H1 (cell line): Measurements from ENCODE around the gene EPS8L1. TPM values are rescaled to one million over a fixed set of nuclear protein-coding genes. Genes with fewer than 3 reads are reported as not detected.

ENCODE experiments used
- CTCF ChIA-PET: fragments of 300-600 bp; sonication (Branson Sonifier 250); formaldehyde crosslinking; loops from one replicate; lab custom pipeline; 2021; ENCODE audit not compliant: partially characterized antibody; lab: Charles Lee
- POLR2A ChIA-PET: fragments of 300-600 bp; sonication (Branson Sonifier 250); formaldehyde crosslinking; loops from one replicate; lab custom pipeline; 2021; ENCODE audit warnings: inconsistent platforms; ENCODE audit not compliant: partially characterized antibody; lab: Charles Lee
- DNase-seq, 2 experiments: peaks; one replicate each; pipeline versions ENCODE4 v3.0.0 to v3.0.0-alpha.2; 2010 to 2022; ENCODE audit warnings: low spot score in 2 of 2, low read depth in 1 of 2, mixed read lengths in 1 of 2
- FAIRE-seq: peaks from 2 replicates; lab custom pipeline; 2011; peaks lifted over from hg19 to GRCh38; lab: Jason Lieb, UNC
- H2AFZ ChIP-seq: 2 replicates; pipeline ENCODE4 v1.8.1; 2012; ENCODE audit warnings: low read length, inconsistent platforms
- H2AK5ac ChIP-seq: 2 replicates; pipeline ENCODE4 v1.6.1; 2013; ENCODE audit warnings: low read depth, low read length
- H2BK120ac ChIP-seq: replicated peaks from 2 replicates; pipeline ENCODE3; 2013; ENCODE audit warnings: low read depth, low read length, inconsistent platforms
- H2BK12ac ChIP-seq: 2 replicates; pipeline ENCODE4 v1.6.1; 2013; ENCODE audit warnings: low read depth, low read length
- H2BK15ac ChIP-seq: 2 replicates; pipeline ENCODE4 v1.6.1; 2013; ENCODE audit warnings: low read length
- H2BK20ac ChIP-seq: 2 replicates; pipeline ENCODE4 v1.6.1; 2013; ENCODE audit warnings: low read length
- H2BK5ac ChIP-seq: 2 replicates; pipeline ENCODE4 v1.6.1; 2013; ENCODE audit warnings: low read depth, low read length
- H3K14ac ChIP-seq: 2 replicates; pipeline ENCODE4 v1.6.1; 2013; ENCODE audit warnings: inconsistent platforms; ENCODE audit not compliant: insufficient read length
- H3K18ac ChIP-seq: 2 replicates; pipeline ENCODE4 v1.6.1; 2013; ENCODE audit warnings: low read length; ENCODE audit errors: extremely low read depth
- H3K23ac ChIP-seq: 2 replicates; pipeline ENCODE4 v1.6.1; 2013; ENCODE audit warnings: inconsistent platforms; ENCODE audit not compliant: insufficient read length
- H3K23me2 ChIP-seq: 2 replicates; pipeline ENCODE4 v1.6.1; 2013; ENCODE audit warnings: low read depth, low read length
- H3K27ac ChIP-seq: 2 replicates; pipeline ENCODE4 v1.6.1; 2011; ENCODE audit warnings: low read depth, low read length, inconsistent platforms
- H3K27me3 ChIP-seq, 4 experiments: replicated peaks in 1 of 4; 1 replicate in 1 of 4; 2 replicates in 3 of 4; pipeline versions ENCODE4 v1.6.1 to v1.8.1; 2011 to 2013; ENCODE audit warnings: low read length in 3 of 4, mild to moderate bottlenecking in 3 of 4, inconsistent platforms in 2 of 4, mixed read lengths in 2 of 4, moderate library complexity in 1 of 4; ENCODE audit not compliant: control insufficient read depth in 3 of 4, insufficient read depth in 3 of 4; ENCODE audit errors: extremely low read depth in 1 of 4
- H3K36me3 ChIP-seq, 4 experiments: 2 replicates each; pipeline versions ENCODE4 v1.6.1 to v1.8.1; 2011 to 2013; ENCODE audit warnings: mild to moderate bottlenecking in 4 of 4, low read length in 3 of 4, moderate library complexity in 2 of 4, control low read depth in 1 of 4, inconsistent platforms in 1 of 4; ENCODE audit not compliant: insufficient read depth in 4 of 4, control insufficient read depth in 2 of 4
- H3K4ac ChIP-seq: replicated peaks from 2 replicates; pipeline ENCODE3; 2013; ENCODE audit warnings: low read length, low read depth, mixed read lengths, inconsistent platforms; ENCODE audit not compliant: insufficient read length
- H3K4me1 ChIP-seq, 4 experiments: replicated peaks in 1 of 4; 1 replicate in 1 of 4; 2 replicates in 3 of 4; pipeline versions ENCODE4 v1.6.1 to v1.8.1; 2011 to 2013; ENCODE audit warnings: low read length in 3 of 4, inconsistent platforms in 2 of 4, mixed read lengths in 1 of 4; ENCODE audit not compliant: insufficient read depth in 4 of 4, control insufficient read depth in 3 of 4
- H3K4me2 ChIP-seq, 2 experiments: 2 replicates each; pipeline versions ENCODE4 v1.6.1 to v1.8.1; 2011 to 2013; ENCODE audit warnings: low read depth in 2 of 2, low read length in 2 of 2, control low read depth in 1 of 2, inconsistent platforms in 1 of 2, mild to moderate bottlenecking in 1 of 2; ENCODE audit not compliant: insufficient read depth in 1 of 2
- H3K4me3 ChIP-seq, 4 experiments: fragments of 200-600, 300-600 bp in 1 of 4; sonication (generic), shearing (Covaris generic), sonication (Bioruptor Twin) in 1 of 4; 2 replicates each; pipeline versions ENCODE4 v1.5.1 to v1.8.1; 2011 to 2016; ENCODE audit warnings: low read length in 4 of 4, low read depth in 3 of 4, control low read depth in 2 of 4, inconsistent platforms in 2 of 4, mild to moderate bottlenecking in 2 of 4, mixed read lengths in 1 of 4, moderate library complexity in 1 of 4; ENCODE audit not compliant: insufficient read depth in 2 of 4; ENCODE audit errors: extremely low read depth in 1 of 4
- H3K56ac ChIP-seq: replicated peaks from 2 replicates; pipeline ENCODE3; 2013; ENCODE audit warnings: low read depth, mild to moderate bottlenecking, mixed read lengths, low read length, inconsistent platforms; ENCODE audit not compliant: insufficient read length
- H3K79me1 ChIP-seq: 2 replicates; pipeline ENCODE4 v1.6.1; 2013; ENCODE audit warnings: low read depth, low read length, control low read depth
- H3K79me2 ChIP-seq, 2 experiments: 2 replicates each; pipeline versions ENCODE4 v1.6.1 to v1.8.1; 2012 to 2013; ENCODE audit warnings: low read length in 2 of 2, mild to moderate bottlenecking in 2 of 2, inconsistent platforms in 1 of 2; ENCODE audit not compliant: insufficient read depth in 2 of 2, control insufficient read depth in 1 of 2
- H3K9ac ChIP-seq, 4 experiments: replicated peaks in 1 of 4; 1 replicate in 1 of 4; 2 replicates in 3 of 4; pipeline versions ENCODE4 v1.6.1 to v1.8.1; 2011 to 2013; ENCODE audit warnings: low read depth in 3 of 4, low read length in 3 of 4, control low read depth in 2 of 4, mild to moderate bottlenecking in 2 of 4, moderate library complexity in 2 of 4, inconsistent platforms in 1 of 4; ENCODE audit errors: extremely low read depth in 1 of 4
- H3K9me3 ChIP-seq, 2 experiments: 2 replicates each; pipeline versions ENCODE4 v1.6.1 to v1.8.1; 2012 to 2013; ENCODE audit warnings: mild to moderate bottlenecking in 2 of 2, moderate library complexity in 2 of 2, control low read depth in 1 of 2, inconsistent platforms in 1 of 2, low read depth in 1 of 2, low read length in 1 of 2, mixed read lengths in 1 of 2; ENCODE audit not compliant: insufficient read depth in 2 of 2
- H4K20me1 ChIP-seq, 2 experiments: replicated peaks in 1 of 2; 2 replicates each; pipeline versions ENCODE3 to v1.8.1; 2011 to 2013; ENCODE audit warnings: inconsistent platforms in 2 of 2, low read length in 2 of 2, mild to moderate bottlenecking in 1 of 2; ENCODE audit not compliant: insufficient read depth in 2 of 2, control insufficient read depth in 1 of 2
- H4K5ac ChIP-seq: 2 replicates; pipeline ENCODE4 v1.6.1; 2013; ENCODE audit warnings: low read length, low read depth, mixed read lengths, inconsistent platforms; ENCODE audit not compliant: insufficient read length
- H4K8ac ChIP-seq: 2 replicates; pipeline ENCODE4 v1.8.0; 2013; ENCODE audit warnings: mild to moderate bottlenecking, moderate library complexity, low read length, inconsistent platforms; ENCODE audit not compliant: insufficient read depth; ENCODE audit errors: extremely low read depth
- H4K91ac ChIP-seq: replicated peaks from 2 replicates; pipeline ENCODE3; 2013; ENCODE audit warnings: low read length, mixed read lengths, inconsistent platforms; ENCODE audit not compliant: insufficient read length
- JUN ChIP-seq: IDR thresholded peaks from 2 replicates; pipeline ENCODE4 v1.6.1; 2011; ENCODE audit warnings: low read depth, mild to moderate bottlenecking, improper control_type of control experiment, low read length
- MAFK ChIP-seq: IDR thresholded peaks from 2 replicates; pipeline ENCODE4 v1.6.1; 2012; ENCODE audit warnings: low read depth, mild to moderate bottlenecking, improper control_type of control experiment, low read length
- RNF2 ChIP-seq: fragments of 200-900, 300-1000 bp; sonication (generic); IDR thresholded peaks from 2 replicates; pipeline ENCODE4 v1.7.1; 2016; ENCODE audit warnings: borderline replicate concordance, low read depth, mild to moderate bottlenecking, antibody characterized with exemption, low read length; ENCODE audit not compliant: poor library complexity, severe bottlenecking; ENCODE audit errors: missing control alignments
- whole genome bisulfite sequencing, 2 experiments: shearing (Covaris generic) in 1 of 2; methylation state at CpG; one replicate each; pipeline versions ENCODE4 v1.1.6 to v1.1.7; 2013 to 2015; ENCODE audit warnings: low lambda C conversion rate in 2 of 2, mixed read lengths in 2 of 2, inconsistent platforms in 1 of 2, low coverage in 1 of 2, missing lambda C conversion rate in 1 of 2; ENCODE audit not compliant: insufficient replicate concordance in 2 of 2, insufficient coverage in 1 of 2, insufficient read length in 1 of 2; ENCODE audit errors: extremely low coverage in 1 of 2, missing lambda C conversion rate in 1 of 2; 5-methylcytosine and 5-hydroxymethylcytosine counted together
- polyA plus RNA-seq, 7 experiments: library from polyadenylated mRNA; depleted of rRNA in 3 of 7; stranded (reverse) in 5 of 7; unstranded in 2 of 7; fragments of >200 nt in 5 of 7; fragments of 200-250 nt in 2 of 7; gene quantifications; 1 replicate in 5 of 7; 2 replicates in 1 of 7; 4 replicates in 1 of 7; pipeline versions ENCODE4 v1.2.1 to v1.2.3, GENCODE V29; 2011 to 2013; ENCODE audit warnings: missing spikeins in 2 of 7, mixed read lengths in 2 of 7
- total RNA-seq: library from RNA; stranded (reverse); fragmentation: NEBNext Ultra II Directional; extraction: Animal tissue kit (Norgen Biotek cat#: 25700); gene quantifications from 2 replicates; pipeline ENCODE4 v1.2.1, GENCODE V29; 2021

EPS8L1 gene
- total and polyA plus RNA-seq, 2 of the 8 experiments (the other 6 are each of a cell fraction or from before 2014, with no cell fraction given), result 19.8 to 30.2 TPM

DNA sequence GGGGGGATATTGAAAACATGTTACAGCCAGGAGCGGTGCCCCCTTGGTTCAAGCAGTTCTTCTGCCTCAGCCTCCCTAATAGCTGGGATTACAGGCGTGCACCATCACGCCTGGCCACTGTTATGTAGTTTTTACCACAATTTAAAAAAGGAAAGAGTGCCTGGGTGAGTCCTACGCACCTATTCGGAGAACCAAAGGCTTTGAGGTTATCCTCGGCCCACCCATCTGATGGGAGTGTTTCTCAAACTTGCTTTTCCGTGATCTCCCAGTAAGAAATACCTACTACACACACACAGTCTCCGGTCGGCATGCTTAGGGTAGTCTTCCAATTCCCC lies 33.4 kb upstream of the EPS8L1 start:
- Histone ChIP-seq H3K27me3 (no peaks in the 10 kb centered on the region; a peak in 1 of 7 replicates), H3K23ac (no peak overlapping the region), H3K18ac (no peak overlapping the region), H3K14ac (no peak overlapping the region), H3K4me3 (no peak overlapping the region), H2BK12ac (no peak overlapping the region), H4K20me1 (peaks cover 3 to 6% of the 10 kb centered on the region in 2 experiments), H2BK20ac (no peak overlapping the region), H3K79me2 (no peaks in the 10 kb centered on the region), H3K4me1 (peaks cover 0 to 3% (median 0%) of the 10 kb centered on the region in 4 experiments; a peak in 2 of 7 replicates), H3K27ac (no peak overlapping the region), H2BK15ac (no peak overlapping the region), H3K4ac (no peak overlapping the region), H2AK5ac (no peak overlapping the region), H3K23me2 (no peaks in the 10 kb centered on the region), H2BK5ac (no peak overlapping the region; the same call in 1 of the 2 replicates), H3K4me2 (no peak overlapping the region), H3K36me3 (peaks cover 4 to 39% (median 18%) of the 10 kb centered on the region in 4 experiments), H3K9ac (no peak overlapping the region), H3K56ac (no peak overlapping the region), H3K79me1 (peaks cover 2% of the 10 kb centered on the region; the same call in 1 of the 2 replicates), H4K91ac (no peak overlapping the region), H2AFZ (no peak overlapping the region), H4K5ac (no peak overlapping the region), H3K9me3 (no peaks in the 10 kb centered on the region), H2BK120ac (no peak overlapping the region), H4K8ac (no peak overlapping the region; the same call in 1 of the 2 replicates)
- ChIA-PET CTCF (no interaction called here), POLR2A (interaction anchor here (1.0 to 1.2 kb wide), 3 partner anchors 13 to 149 kb away, joined by 3 to 4 read pairs (median 3); no protein-coding TSS in a partner anchor)
- FAIRE-seq, result no peak
- WGBS, 2 experiments, result 88% methylated on average over 9 of the region's 9 CpGs; no CpG with 5 or more reads in 1 of the 2 experiments
- no peak for TF ChIP-seq RNF2
- no peak for TF ChIP-seq JUN
- no peak for TF ChIP-seq MAFK
- DNase-seq, result no peak
